NOMO-1 treated with DMSO at 0.1 percent for 48 hours (cell line): ENCODE data around the gene E4F1.
A peak's percentile ranks its signal among the peaks of the same experiment; 100 is the strongest.

Experiments
- DNase-seq: peaks from one replicate; lab custom pipeline; 2025; ENCODE audit not compliant: unreplicated experiment; lab: John Stamatoyannopoulos, UW

E4F1 gene

DNA sequence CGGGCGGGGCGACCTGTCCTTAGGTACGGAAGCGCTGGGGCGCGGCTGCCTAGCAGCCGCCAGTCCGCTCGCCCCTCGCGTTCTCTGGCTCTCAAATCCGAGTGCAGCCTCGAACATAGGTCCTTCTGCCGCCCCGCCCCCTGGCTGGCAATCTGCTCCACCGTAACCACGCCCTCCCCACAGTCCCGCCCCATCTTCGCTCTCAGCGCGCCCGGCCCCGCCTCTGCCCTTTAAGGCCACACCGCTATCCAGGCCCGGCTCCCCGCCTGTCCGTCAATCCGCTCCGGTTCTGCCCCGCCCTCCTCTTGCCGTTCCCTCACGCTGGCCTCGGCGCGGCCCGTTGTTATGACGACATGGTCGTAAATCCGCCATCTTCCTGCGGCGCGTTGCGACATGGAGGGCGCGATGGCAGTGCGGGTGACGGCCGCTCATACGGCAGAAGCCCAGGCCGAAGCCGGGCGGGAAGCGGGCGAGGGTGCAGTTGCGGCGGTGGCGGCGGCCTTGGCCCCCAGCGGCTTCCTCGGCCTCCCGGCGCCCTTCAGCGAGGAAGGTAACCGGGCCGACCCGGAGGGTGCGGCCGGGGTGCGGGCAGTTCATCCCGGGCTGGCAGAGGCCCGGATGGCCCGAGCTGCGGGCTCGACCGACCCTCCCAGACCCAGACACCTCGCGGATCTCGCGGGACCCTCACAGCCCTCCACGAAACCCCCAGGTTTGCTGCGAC, at the start of gene E4F1:
TSS of gene E4F1 (plus strand) at position 371 of the 721 bp plus-strand sequence. CDS start at position 394, 23 bp downstream.
- DNase-seq, result peak; percentile 100

DNA sequence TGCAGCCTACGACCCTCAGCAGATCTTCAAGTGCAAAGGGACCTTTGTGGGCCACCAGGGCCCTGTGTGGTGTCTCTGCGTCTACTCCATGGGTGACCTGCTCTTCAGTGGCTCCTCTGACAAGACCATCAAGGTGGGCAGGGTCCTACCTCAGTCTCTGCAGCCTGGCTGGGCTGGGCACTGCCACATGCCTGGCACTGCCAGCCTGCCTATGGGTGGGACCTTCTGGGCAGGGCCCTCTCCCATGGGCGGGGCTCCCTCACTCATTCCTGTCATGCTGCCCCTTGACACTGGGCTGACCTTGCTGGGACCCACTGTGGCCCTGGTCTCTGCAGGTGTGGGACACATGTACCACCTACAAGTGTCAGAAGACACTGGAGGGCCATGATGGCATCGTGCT, 49.5 kb upstream of the E4F1 start:
- DNase-seq, result no peak

DNA sequence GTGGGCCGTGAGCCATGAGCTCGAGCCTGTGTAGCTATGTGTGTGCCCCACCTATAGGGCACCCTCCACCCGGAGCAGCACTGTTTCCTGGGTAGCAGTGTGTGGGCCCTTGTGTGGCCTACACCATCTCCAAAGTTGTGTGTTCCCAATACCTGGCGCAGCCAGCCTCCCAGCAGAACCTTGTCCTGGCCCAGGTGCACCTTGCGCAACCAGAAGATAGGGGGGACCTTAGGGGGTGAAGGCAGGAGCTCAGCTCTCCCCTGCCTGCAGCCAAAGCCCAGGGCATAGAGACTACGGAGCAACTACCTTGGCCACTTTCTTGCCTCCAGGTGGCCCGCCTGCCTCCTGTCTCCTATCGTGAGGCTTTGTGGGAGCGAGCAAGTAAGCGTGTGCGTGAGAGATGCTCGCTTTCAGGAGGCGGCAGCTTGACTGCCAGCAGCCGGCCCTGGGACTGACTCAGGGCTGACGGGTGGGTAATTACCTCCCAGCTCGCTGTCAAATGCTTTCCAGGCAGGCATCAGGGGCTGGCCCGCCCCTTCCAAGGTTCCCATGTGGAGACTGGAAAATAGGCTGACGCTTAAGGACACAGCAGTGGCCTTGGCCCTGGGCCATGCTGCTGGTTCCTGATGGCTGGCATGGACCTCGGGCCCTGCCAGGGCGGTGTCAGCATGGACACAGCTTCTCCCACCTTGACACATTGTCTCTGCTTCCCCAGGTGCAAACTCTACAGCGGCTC, 48.8 kb upstream of the E4F1 start:
- DNase-seq, result no peak

GRCh38 chr16:2175454-2175853, 47.9 kb upstream of the E4F1 start:
- DNase-seq, result no peak

- DNase-seq, result no peak
These were observed 47.3 kb upstream of the E4F1 start for GRCh38 chr16:2176047-2176446.

GRCh38 chr16:2177101-2177500, 46.3 kb upstream of the E4F1 start:
- no peak for DNase-seq

DNA sequence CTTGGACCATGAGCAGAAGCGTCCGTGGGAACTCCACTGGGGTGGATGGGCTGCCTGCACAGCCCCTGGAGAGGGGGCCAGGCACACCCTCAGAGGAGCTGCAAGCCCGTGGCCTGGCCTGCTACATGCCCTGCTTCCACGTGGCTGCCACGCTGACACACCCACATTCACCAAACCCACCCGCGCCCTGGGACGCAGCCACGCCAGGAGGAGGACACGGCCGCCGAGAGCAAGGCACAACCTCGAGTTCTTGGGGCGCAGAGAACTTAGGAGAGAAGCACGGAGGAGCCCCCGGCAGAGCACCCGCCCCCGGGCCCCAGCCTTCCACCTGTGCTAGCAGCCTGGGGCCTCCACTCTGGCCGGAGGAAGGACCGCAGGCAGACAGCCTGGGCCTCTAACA, 45.8 kb upstream of the E4F1 start:
- DNase-seq, result no peak

- DNase-seq, result no peak
These were observed 44.9 kb upstream of the E4F1 start for GRCh38 chr16:2178321-2179106.

GRCh38 chr16:2179107-2179501, 44.3 kb upstream of the E4F1 start:
- DNase-seq, result no peak

DNA sequence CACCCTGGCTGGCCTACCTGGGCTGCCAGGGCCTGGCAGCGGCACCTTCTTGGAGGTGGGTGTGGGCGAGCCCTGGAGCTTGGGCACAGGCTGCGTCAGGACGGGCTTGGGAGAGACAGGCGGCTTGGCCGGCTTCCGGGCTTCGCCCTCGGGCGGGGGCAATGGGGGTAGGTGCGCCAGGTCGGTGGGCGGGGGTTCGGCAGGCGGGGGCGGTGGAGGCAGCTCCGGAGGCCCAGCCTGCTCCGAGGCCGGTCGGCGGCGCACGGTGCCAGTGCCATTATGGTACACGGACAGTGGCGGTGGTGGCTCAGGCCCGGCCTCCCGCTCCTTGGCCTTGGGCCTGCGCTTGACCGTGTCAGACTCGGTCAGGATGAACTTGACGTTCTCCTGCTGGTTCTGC, 43.8 kb upstream of the E4F1 start:
- DNase-seq, result no peak

- DNase-seq, result no peak
These were observed 42.9 kb upstream of the E4F1 start for GRCh38 chr16:2180461-2180860.

DNA sequence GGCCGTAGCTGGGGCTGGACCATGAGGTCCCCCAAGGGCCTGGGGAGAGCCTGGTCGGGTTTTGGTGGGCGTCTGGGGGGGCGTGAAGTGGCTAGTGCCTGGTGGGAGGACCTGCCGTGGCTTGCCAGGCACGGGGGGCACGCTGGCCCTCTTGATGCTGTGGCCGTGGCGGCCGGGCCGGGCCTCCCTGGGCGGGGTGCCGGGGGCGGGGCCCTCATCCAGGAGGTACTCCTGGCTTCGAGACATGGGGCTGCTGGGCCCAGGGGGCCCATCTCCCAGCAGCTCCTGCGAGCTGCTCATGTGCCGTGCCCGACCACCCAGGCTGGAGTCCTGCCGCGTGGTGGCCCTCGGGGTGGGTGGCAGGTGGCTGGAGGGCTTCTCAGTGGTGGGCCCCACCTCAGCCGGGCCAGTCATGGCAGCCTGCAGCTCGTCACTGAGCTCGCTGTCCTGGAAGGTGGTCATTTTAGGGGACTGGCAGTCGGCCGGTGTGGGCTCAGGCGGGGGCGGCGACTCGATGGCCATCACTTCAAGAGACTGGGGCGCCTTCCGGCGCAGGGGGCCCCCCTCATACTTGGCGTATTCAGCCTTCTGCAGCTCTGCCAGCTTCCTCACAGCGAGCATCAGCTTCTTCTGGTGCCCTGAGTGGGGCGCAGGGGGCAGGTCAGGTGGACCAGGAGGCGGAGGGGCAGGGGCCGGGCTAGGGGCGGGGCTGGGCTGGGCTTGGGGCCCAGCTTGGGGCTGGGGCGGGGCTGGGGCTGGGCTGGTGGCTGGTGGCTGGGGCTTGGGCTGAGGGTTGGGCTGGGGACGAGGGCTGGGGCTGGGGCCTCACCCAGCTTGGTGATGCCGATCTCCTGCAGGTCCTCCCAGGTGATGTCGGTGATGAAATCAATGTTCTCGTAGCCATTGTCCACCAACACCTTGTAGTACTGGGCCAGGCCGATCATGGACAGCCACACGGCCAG, 42.1 kb upstream of the E4F1 start:
- DNase-seq, result no peak

GRCh38 chr16:2181952-2182351, 41.4 kb upstream of the E4F1 start:
- DNase-seq, result no peak

DNA sequence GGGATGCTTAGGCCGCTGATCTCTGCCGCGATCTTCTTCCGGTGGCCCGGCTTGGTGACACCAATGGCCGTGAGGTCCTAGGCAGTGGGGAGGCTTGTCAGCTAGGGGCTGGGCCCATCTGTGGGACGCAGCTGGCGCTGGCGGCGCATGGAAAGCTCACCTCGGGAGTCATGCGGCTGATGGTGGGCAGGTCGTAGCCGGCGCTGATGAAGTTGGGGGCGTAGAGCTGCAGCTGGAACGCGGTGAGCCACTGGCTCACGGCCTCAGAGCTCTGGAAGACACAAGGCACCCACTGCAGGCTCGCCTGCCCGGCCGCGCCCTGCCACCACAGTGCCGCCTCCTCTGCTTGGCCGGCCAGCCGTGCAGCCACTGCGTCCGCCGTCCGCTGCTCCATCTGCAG, 39.7 kb upstream of the E4F1 start:
- no peak for DNase-seq

GRCh38 chr16:2184346-2184745, 39.0 kb upstream of the E4F1 start:
- DNase-seq, result no peak

- DNase-seq, result no peak
These were observed 38.4 kb upstream of the E4F1 start for GRCh38 chr16:2184962-2185361.

DNA sequence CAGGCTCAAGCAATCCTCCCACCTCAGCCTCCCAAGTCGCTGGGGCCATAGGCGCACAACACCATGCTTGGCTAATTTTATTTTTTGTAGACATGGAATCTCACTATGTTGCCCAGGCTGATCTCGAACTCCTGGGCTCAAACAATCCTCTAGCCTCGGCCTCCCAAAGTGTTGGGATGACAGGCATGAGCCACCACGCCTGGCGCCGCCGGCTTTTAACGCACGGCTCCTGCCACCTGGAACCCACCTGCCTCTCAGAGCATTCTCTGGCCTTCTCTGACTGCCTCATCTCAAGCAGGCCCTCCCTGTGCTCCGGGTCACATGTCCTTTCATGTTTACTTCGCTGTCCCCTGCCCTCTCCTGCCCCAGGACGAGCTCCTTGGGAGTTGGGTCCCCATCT, 37.3 kb upstream of the E4F1 start:
- DNase-seq, result no peak

GRCh38 chr16:2186505-2186904, 36.9 kb upstream of the E4F1 start:
- DNase-seq, result no peak

GRCh38 chr16:2187212-2187611, 36.2 kb upstream of the E4F1 start:
- DNase-seq, result no peak

DNA sequence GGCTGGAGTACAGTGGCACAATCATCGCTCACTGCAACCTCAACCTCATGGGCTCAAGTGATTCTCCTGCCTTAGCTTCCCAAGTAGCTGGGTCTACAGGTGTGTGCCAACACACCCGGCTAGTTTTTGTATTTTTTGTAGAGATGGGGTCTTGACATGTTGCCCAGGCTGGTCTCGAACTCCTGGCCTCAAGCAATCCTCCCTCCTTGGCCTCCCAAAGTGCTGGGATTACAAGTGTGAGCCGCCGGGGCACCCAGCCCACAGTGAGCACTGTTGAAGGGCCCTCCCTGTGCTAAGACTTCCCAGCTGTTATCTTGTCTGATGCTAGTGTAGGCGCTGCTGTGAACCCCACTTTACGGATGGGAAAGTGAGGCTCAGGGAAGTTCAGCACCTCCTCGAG, 35.0 kb upstream of the E4F1 start:
- DNase-seq, result no peak
